Activated T-cell treated with anti-CD3 and anti-CD28 coated beads, Interleukin-2, amount 50 U/mL, for 48 hours (primary cell): ENCODE data around the gene ELK4.

Experiments used
- DNase-seq, 2 experiments: peaks; one replicate each; pipeline ENCODE4 v3.0.0-alpha.2; 2020

The ELK4 gene

GRCh38 chr1:205626216-205626615 lies 5.6 kb downstream of the ELK4 start:
- no peak for DNase-seq

GRCh38 chr1:205623646-205624045 lies 8.2 kb downstream of the ELK4 start:
- DNase-seq, result no peak

GRCh38 chr1:205620269-205620668 lies 11.5 kb downstream of the ELK4 start:
- no peak for DNase-seq

- DNase-seq, result no peak
Observed at GRCh38 chr1:205619376-205619775, 12.4 kb downstream of the ELK4 start.

DNA sequence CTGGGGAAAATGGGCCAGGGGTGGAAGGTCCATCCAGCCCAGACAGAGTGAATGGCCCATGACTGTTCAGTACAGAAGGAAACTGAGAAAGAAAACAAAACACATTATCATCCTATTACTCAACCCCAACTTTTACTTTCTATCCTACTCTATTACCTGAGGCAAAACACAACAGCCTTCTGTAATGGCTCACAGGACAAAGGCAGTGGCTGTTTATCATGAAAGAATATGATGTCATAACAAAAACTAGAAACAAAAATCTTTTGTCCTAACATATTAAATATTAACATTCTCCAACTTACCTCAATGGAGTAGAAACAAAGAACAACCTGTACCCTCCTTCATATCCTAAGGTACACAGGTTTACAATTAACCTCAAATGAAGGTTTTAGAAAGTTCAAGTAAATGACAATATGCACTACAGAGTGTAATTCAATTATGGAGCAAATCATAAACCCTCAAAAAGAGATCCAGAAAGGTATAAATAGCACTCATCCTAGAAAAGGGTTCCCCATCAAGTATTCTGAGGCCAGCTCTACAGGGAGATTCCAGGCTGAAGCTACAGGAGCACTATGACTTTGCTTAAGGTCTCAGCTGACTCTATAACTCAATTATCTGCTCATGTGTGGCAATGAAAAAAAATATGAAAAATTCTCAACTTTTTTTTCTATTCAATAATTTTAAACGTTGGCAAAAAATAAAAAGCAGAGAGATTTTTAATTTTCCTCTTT lies 15.1 kb downstream of the ELK4 start:
- DNase-seq, result no peak

DNA sequence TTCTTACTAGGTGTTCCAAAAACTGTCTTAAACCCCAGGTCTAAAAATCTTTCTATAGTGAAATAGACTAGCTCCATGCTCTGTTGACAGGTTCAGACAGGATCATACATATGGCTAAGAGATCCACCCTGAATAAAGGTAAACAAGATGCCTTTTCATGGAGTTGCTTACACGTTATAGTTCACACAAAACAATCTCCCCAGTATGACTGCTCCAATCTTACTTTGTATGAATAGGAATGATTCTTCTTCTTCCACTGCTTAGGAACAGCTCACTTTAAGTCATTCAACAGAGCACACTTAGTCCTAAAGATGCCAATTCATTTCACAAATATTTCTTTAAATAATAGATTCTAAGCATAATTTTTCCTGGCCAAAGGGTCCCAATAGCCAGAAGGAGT lies 16.0 kb downstream of the ELK4 start:
- no peak for DNase-seq

DNA sequence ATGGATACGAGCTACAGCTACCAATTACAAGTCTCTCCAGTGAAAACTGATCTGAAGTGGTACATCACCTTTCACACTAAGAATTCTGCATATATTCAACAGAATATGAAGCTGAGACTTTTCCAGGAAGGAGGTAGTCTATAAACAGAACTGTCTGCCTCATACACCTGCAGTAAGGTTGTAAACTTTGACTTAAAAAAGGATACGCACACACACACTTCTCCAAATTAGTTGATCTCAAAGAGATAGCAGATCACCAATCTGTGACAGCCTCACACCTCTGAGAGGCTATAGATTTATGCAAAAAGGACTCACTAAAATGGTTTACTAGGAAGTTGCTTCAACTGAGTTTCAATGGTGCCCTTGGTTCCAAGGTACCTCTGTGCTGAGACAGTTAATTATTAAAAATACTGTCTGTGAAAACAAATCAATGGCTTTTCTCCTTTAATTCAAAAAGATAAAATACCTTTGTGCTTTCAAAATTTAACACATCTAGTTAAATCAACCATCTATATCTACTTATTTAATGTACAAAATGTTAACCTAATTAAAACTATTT lies 17.9 kb downstream of the ELK4 start:
- DNase-seq, result no peak

DNA sequence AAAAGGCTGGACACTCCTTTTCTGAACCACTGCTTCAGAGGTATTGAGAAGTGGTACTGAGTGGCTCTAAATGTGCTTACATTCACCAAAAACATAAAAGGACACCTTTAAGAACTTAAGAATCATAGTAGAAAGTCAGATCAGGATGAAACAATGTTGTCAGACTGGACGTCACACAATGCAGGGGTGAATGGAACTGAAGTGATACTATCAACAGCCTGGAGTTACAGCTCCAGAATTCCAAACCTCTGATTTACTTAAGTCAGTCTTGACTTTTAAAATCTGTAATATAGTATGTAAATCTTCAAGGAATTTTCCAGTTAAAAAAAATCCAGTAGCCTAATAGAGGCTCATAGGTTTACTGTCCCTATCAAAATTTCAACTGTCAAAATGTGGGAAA lies 19.3 kb downstream of the ELK4 start:
- DNase-seq, result no peak

- no peak for DNase-seq
Observed at GRCh38 chr1:205612104-205612503, 19.7 kb downstream of the ELK4 start.

- no peak for DNase-seq
Observed at GRCh38 chr1:205610901-205611466, 20.8 kb downstream of the ELK4 start.

DNA sequence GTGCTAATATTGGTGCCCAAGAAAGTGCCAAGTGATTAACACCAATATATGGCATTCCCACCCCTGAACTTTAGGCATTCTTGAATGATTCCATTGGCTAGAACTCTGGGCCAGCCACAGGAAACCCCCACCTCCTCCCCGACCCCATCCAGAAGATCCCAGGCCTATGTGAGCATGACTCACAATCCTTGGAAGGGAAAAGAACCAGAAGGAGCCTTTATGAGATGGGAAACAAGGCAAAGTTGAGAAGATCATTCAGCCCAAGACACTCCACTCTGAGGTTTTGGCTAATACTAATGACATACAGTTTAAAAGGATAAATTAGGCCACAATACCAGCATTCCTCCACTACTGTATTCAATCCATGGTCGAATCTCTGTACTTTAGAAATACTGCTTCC lies 21.8 kb downstream of the ELK4 start:
- peak in 1 of 2 experiments; percentile 8 for DNase-seq

GRCh38 chr1:205604825-205605505 lies 26.8 kb downstream of the ELK4 start:
- DNase-seq, result peak in 1 of 2 experiments; percentile 9

DNA sequence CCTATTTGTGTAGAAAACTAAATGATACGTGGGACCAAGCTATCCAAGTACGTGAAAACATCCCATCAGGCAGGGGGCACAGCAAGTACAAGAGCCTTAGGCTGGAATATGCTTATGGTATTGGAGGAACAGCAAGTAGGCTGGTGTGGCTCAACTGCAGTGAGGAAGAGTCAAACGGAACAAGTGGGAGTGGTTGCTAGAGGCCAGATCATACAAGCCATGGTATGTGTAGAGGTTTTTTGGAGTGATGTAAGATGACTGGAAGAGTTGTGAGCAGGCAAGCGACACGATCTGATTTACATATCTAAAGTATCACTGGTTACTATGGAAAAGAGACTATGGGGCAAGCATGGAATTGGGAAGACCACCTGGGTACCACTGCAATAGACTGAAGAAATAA lies 27.8 kb downstream of the ELK4 start:
- peak; percentile 9 to 13 for DNase-seq

DNA sequence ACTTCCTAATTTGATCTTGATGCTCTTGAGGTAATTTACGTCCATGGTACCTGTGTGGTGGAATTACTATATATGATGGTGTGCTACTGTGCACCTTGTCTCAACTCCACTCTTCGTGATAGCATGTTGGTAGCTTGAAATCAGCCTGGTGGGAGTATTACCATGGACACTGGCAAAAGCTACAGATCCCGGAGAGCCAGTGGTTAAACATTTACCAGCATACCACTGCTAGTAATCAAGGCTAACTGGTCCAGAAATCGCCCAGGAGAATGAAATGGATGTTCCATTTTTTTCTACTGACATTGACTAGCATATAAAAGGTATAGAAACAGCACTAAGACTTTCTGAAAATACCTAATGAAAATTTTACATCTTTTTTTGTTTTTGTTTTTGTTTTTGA lies 30.6 kb downstream of the ELK4 start:
- no peak for DNase-seq

DNA sequence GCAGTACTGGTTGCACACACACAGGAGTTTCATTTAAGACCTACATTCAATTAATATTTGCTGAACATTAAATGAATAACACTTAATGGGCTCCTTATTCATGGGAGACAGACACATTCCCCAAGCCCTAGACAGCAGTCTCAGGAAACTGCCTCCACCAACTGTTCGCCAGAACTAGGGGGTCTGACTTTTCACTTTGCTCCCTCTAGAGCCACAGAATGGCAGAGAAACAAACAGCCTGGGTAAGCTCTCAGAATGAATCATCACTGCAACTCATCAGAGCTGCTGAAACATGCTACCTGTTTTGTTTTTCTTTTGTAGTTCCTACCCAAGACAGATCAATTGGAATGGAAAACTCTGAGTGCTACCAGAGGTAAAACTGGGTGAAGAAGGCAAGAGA lies 31.7 kb downstream of the ELK4 start:
- peak; percentile 29 to 41 for DNase-seq

DNA sequence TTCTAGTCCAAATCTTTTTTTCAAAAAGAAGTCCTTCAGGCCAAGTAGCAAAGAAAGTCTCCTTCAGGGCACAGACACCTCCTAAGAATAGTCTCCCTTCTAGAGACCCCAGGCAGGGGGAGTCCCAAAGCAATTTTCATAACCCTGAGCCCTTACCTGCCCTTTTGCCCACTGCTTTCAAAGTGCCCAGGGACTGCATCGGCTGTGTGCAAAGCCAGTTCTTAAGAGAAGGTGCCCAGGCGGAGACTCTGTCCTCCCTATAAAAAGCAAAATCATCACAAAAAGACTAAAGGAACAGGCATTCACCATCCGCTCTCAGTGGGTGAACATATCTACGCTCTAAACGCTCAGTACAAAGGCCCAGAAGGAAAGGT lies 32.2 kb downstream of the ELK4 start:
- DNase-seq, result no peak

DNA sequence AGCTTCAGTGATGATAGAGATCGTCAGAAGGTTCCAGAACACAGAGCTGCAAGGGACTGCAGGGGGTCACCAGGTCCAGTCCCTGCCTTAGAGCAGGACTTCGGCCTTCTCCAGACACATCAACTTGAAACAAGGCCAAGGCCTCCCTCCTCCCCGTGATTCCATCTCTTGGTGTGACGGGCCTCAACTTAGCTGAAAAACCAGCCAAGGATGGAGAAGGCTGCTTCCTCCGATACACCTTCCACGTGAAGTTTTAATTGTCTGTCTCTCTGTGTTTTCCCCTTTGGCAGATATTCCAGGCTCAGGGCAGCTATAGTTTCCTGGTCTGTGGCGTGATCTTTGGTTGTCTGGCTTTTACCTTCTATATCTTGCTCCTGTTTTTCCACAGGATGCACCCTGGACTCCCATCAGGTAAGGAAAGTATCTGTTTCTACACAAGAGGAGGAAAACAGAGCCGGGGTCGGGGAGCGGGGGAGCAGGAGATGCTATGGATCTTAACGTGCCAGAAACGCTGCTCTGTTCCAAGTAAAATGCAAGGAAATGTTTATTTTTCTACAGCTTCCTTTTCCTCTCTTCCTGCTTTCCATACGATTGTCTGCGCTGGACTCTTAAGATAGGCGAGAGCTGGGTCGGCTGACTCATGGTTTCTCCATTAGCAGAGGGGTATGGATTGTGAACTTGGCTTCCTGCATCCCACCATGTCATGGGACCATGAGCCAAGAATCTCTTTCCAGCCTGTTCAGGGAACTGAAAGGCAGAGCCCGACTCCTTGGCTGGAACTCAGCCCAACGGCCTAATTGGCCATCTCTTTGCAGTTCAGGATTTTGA lies 32.8 kb downstream of the ELK4 start:
- peak in 1 of 2 experiments; percentile 7 for DNase-seq

DNA sequence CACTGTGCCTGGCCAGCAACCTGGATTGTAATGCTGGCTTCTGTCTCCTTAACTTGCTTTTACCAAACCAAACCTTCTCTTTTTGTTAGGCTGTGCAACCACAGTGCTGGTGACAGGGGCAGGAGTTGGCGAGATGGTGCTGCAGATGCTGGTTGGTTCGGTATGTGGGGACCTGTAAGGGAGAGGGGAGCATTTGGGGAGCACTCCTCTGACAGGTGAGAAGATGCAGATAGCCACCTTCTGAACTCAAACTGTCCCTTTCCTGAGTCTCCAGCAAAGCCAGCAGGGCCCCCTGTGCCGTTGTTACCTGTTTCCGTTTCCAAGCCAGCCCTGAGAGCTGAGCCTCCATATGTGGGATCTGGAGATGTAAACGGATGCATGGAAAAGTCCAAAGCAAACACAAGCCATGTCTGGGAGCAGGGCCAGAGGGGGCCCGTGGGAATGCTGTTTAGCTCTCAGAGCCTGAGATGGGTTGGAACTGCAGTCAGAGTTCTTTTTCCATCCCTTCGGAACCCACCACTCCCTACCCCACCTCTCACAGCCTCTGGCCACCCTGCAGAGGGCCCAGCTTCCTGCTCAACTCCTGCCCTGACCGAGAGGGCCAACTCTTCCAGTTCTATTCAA lies 34.0 kb downstream of the ELK4 start:
- peak in 1 of 2 experiments; percentile 17 for DNase-seq

- peak in 1 of 2 experiments; percentile 16 for DNase-seq
Observed at GRCh38 chr1:205596876-205597275, 34.9 kb downstream of the ELK4 start.

DNA sequence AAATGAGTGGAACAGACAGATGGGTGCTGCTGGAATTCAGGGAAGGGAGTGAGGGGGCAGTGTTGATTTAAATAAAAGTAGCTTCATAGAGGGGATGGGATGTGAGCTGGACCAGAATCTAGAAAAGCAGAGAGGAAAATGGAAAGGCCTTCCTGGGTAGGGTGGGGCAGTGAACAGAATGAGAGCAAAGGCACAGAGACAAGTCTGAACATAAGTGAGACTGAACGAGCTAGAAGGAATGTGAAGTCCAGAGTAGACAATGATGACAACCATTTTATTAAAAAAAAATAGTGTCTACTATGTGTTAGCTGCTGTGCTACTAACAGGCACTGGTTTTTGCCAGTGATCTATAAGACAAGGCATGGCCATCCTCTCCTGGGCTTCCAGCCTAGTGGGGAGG lies 36.0 kb downstream of the ELK4 start:
- no peak for DNase-seq

DNA sequence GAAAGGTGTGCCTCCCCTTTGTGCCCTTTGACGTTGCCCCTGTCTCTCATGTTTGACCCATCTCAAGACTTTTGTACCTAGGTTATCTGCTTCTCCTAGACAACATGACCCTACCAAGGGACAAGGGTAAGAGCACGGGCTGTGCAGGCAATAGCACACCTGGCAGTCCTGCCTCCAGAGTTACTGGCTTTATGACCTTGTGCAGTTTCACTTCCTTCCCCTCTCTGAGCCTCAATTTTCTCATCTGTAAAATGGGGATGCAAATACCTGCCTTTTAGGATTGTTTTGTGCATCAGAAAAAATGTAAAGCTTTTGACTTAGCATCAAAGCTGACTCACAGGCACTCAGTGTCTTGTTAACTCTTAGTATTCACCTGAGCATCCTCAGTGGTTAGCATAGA lies 36.4 kb downstream of the ELK4 start:
- DNase-seq, result peak in 1 of 2 experiments; percentile 12

DNA sequence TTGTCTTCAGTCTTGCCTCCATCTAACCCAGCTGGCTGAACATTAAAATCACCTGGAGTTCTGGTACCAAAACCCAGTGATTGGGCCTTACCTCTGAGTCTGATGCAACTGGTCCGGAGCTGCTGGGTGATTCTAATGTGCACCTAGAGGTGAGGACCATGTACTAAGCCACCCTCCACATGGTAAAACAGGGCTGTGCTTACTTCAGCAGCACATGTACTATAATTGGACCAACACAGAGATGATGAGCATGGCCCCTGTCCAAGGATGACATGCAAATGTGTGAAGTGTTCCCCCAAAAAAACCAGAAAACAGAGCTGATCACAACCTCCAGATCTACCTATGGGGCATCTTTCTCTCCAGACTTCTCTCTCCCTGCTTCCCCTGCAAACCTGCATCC lies 37.0 kb downstream of the ELK4 start:
- peak; percentile 13 to 16 for DNase-seq

DNA sequence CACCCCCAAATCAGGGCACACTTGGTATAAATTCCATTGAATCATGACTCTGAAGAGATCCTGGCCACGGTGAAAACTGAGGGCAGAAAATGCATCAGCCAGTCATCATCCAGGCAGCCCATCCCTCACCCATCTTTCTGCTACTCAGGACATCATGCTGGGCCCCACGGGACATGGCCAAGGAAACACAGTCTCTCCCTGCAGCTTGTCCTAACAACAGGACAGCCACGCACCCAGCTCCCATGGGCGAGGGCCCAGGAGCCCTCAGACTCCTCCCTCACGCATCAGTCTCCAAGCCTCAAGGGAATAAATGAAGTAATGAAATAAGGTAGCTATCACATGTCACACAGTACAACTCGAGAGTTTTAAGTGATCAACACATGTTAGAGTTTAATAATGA lies 37.8 kb downstream of the ELK4 start:
- peak; percentile 18 to 19 for DNase-seq
